Thyroid gland (tissue), 4 donors: Measurements from ENCODE around the gene UBC. TPM values are rescaled to one million over a fixed set of nuclear protein-coding genes. Genes with fewer than 3 reads are reported as not detected.
A peak's percentile ranks its signal among the peaks of the same experiment; 100 is the strongest.

ENCODE experiments used
- DNase-seq, 2 donors: peaks; one replicate each; pipeline ENCODE4 v3.0.0-alpha.2; 2019
- H3K27ac ChIP-seq, 3 donors: fragments of 200-600 bp; sonication (generic); 1 replicate in 2 of 3; 2 replicates in 1 of 3; pipeline ENCODE4 v1.5.1; 2016 to 2019; ENCODE audit warnings: mild to moderate bottlenecking in 1 of 3, moderate library complexity in 1 of 3
- H3K27me3 ChIP-seq: fragments of 200-600 bp; sonication (generic); one replicate; pipeline ENCODE4 v1.5.1; 2019
- H3K36me3 ChIP-seq, 2 donors: fragments of 200-600 bp; sonication (generic); one replicate each; pipeline ENCODE4 v1.5.1; 2016 to 2019
- H3K4me1 ChIP-seq, 2 donors: fragments of 200-600 bp; sonication (generic); one replicate each; pipeline ENCODE4 v1.5.1; 2017 to 2019
- H3K4me3 ChIP-seq, 3 donors: fragments of 200-600 bp; sonication (generic); replicated peaks in 1 of 3; 1 replicate in 2 of 3; 2 replicates in 1 of 3; pipeline ENCODE4 v1.5.1; 2016; ENCODE audit warnings: mild to moderate bottlenecking in 1 of 3
- H3K9me3 ChIP-seq: fragments of 200-600 bp; sonication (generic); one replicate; pipeline ENCODE4 v1.5.1; 2017
- POLR2A ChIP-seq, 2 donors: fragments of 450-650 bp; IDR thresholded peaks; one replicate each; pipeline ENCODE4 v1.6.1; 2017; ENCODE audit warnings: antibody characterized with exemption in 2 of 2, mild to moderate bottlenecking in 2 of 2, moderate library complexity in 1 of 2
- WGBS, 2 donors: methylation state at CpG; one replicate each; pipeline ENCODE4 v1.1.5; 2017; 5-methylcytosine and 5-hydroxymethylcytosine counted together
- intact Hi-C: fragments of 100-400 bp; cut with DNase I; formaldehyde crosslinking; loops from one replicate; pipeline ENCODE4 v1.15.1; 2023
- total RNA-seq, 4 donors: library from RNA; depleted of rRNA; stranded (reverse); fragments of >200 nt; gene quantifications; one replicate each; pipeline ENCODE4 v1.2.3, GENCODE V29; 2016
- TF ChIP-seq, protein P1 (sequence below), 6 experiments: fragments of 200-600 bp in 3 of 6; fragments of 450-650 bp in 3 of 6; sonication (generic) in 3 of 6; IDR thresholded peaks; one replicate each; pipeline ENCODE4 v1.5.1; 2016 to 2019; ENCODE audit warnings: antibody characterized with exemption in 6 of 6, mild to moderate bottlenecking in 2 of 6, inconsistent platforms in 1 of 6, moderate library complexity in 1 of 6

Gene UBC
- total RNA-seq, 4 donors from 2014 or later: 907 to 1,424 (median 1,000) TPM

DNA sequence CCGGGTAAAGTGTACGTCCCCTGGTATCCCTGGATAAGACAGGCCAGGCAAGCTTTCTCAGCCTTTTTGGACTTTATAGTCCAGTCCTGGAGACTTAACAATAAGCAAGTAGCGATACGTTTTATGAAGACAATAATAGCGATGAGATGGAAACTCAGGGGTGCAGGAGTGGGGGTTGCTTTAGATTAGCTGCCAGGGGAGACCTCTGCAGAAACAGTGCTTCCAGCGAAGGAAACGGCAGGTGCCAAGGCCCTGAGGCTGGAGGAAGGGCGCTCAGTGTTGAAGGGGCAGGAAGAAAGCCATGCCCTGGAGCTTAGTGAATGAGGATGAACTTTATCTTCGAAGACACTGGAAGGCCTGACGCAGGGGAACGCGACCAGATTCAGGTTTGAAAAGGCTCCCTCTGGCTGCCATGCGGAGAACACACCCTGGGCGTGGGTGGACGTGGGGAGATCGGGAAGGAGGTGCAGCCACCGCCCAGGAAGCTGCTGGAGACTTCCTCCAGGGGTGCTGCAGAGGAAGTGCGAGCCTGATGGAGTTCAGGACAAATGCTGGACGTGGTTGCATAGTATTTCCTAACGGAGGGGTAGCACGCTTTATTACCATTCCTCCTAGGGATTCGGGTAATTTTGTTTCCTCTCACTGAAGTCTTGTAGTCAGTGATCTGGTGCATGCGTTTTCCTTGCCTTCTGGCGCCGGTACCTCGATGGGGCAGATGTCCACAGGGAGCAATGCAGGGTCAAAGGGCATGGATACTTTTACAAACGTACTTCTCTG is 26.1 kb upstream of the UBC start:
- intact Hi-C loops: no loop called here
- H3K9me3 ChIP-seq: no peaks in the 10 kb centered on the region
- H3K36me3 ChIP-seq: no peaks in the 10 kb centered on the region
- peak overlapping the region in 1 of 3 donors; percentile 33 for H3K4me3 ChIP-seq
- H3K27me3 ChIP-seq: no peaks in the 10 kb centered on the region
- 10 to 11% methylated on average over 26 of the region's 27 CpGs for WGBS, 2 donors
- TF ChIP-seq, protein P1, sequence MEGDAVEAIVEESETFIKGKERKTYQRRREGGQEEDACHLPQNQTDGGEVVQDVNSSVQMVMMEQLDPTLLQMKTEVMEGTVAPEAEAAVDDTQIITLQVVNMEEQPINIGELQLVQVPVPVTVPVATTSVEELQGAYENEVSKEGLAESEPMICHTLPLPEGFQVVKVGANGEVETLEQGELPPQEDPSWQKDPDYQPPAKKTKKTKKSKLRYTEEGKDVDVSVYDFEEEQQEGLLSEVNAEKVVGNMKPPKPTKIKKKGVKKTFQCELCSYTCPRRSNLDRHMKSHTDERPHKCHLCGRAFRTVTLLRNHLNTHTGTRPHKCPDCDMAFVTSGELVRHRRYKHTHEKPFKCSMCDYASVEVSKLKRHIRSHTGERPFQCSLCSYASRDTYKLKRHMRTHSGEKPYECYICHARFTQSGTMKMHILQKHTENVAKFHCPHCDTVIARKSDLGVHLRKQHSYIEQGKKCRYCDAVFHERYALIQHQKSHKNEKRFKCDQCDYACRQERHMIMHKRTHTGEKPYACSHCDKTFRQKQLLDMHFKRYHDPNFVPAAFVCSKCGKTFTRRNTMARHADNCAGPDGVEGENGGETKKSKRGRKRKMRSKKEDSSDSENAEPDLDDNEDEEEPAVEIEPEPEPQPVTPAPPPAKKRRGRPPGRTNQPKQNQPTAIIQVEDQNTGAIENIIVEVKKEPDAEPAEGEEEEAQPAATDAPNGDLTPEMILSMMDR (IDR thresholded peaks at IDR 0.05): peak; percentile 75 to 97 (median 90)
- TF ChIP-seq POLR2A (IDR thresholded peaks at IDR 0.05): peak in 1 of 2 donors; percentile 37
- peak; percentile 86 to 90 for DNase-seq
- peak overlapping the region; percentile 95 to 98 (median 96) for H3K27ac ChIP-seq
- peaks cover 12 to 14% of the 10 kb centered on the region in 2 donors for H3K4me1 ChIP-seq

GRCh38 chr12:124940143-124940392 is 25.6 kb upstream of the UBC start:
- H3K27me3 ChIP-seq: no peaks in the 10 kb centered on the region
- H3K4me1 ChIP-seq: peaks cover 12 to 14% of the 10 kb centered on the region in 2 donors
- no peaks in the 10 kb centered on the region for H3K36me3 ChIP-seq
- H3K9me3 ChIP-seq: no peaks in the 10 kb centered on the region
- TF ChIP-seq, protein P1 (IDR thresholded peaks at IDR 0.05): no peak
- no peak for TF ChIP-seq POLR2A (IDR thresholded peaks at IDR 0.05)
- DNase-seq: no peak
- intact Hi-C loops: no loop called here
- peak overlapping the region; percentile 95 to 98 (median 96) for H3K27ac ChIP-seq
- WGBS, 2 donors: 1 to 5% methylated on average over 8 of the region's 8 CpGs
- peak overlapping the region in 1 of 3 donors; percentile 33 for H3K4me3 ChIP-seq

DNA sequence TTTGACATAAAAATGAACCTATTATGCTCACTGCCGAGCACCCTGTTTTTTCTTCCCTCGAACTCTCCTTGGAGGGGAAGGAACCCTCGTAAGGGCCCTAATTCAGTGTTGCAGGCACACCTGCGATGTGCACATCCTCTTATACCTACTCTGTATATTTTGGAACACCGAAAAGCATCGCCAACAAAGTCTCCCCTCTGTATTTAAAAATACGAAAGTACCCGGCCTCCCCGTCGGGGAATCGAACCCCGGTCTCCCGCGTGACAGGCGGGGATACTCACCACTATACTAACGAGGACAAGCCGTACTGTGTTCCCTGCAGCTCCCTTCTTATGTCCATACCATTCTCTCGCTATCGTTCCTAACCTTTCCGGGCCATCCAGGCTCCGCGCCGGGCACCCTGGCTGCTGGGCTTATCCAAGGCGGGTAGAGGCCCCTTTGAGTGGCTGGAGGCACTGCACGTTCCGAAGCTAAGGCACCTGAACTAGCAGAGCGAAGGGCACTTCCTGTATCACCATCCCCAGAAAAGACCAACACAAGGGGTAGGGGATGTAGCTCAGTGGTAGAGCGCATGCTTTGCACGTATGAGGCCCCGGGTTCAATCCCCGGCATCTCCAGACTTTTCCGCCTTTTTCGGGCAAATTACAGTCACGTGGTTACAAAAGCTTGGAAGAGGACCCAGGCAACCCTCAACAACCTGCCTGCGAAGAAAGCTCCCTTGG is 25.1 kb upstream of the UBC start:
- Histone ChIP-seq H3K9me3 (no peaks in the 10 kb centered on the region), H3K36me3 (no peaks in the 10 kb centered on the region), H3K4me1 (peaks cover 12 to 14% of the 10 kb centered on the region in 2 donors), H3K27ac (peak overlapping the region; percentile 95 to 98 (median 96)), H3K27me3 (no peaks in the 10 kb centered on the region), H3K4me3 (peak overlapping the region in 2 of 3 donors; percentile 33 to 35)
- TF ChIP-seq POLR2A (IDR thresholded peaks at IDR 0.05): peak in 1 of 2 donors; percentile 36
- TF ChIP-seq, protein P1 (IDR thresholded peaks at IDR 0.05): no peak
- intact Hi-C loops: no loop called here
- peak; percentile 91 for DNase-seq
- WGBS, 2 donors: 0 to 1% methylated on average over 32 to 35 of the region's 35 CpGs

DNA sequence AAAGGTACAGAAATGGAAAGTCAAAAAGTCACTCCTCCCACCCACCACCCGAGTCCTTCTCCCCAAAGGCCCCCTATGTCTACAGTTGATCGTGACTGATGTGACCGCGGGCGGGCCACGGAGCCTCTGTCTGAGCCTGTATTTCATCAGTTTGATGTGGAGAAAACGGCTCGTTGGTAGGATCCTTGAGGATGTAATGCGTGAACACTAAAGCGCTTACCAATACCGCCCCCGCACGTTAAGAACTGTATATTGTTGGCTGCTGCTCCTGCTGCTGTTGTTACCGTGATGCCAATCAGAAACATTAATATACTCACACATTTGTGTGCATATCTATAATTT is 24.6 kb upstream of the UBC start:
- Histone ChIP-seq H3K4me3 (peak overlapping the region in 2 of 3 donors; percentile 33 to 35), H3K27me3 (no peaks in the 10 kb centered on the region), H3K4me1 (peaks cover 12 to 14% of the 10 kb centered on the region in 2 donors), H3K9me3 (no peaks in the 10 kb centered on the region), H3K27ac (peak overlapping the region; percentile 95 to 98 (median 96)), H3K36me3 (no peaks in the 10 kb centered on the region)
- TF ChIP-seq, protein P1 (IDR thresholded peaks at IDR 0.05): peak in 4 of 6 experiments; percentile 39 to 51 (median 46)
- TF ChIP-seq POLR2A (IDR thresholded peaks at IDR 0.05): no peak
- DNase-seq: peak; percentile 68
- 1% methylated on average over 14 of the region's 14 CpGs for WGBS, 2 donors
- intact Hi-C loops: no loop called here

GRCh38 chr12:124938587-124938986 is 24.1 kb upstream of the UBC start:
- Histone ChIP-seq H3K27ac (peak overlapping the region; percentile 95 to 98 (median 96)), H3K27me3 (no peaks in the 10 kb centered on the region), H3K36me3 (no peaks in the 10 kb centered on the region), H3K4me3 (peak overlapping the region in 2 of 3 donors; percentile 33 to 35), H3K4me1 (peaks cover 12 to 14% of the 10 kb centered on the region in 2 donors), H3K9me3 (no peaks in the 10 kb centered on the region)
- intact Hi-C loops: no loop called here
- TF ChIP-seq POLR2A (IDR thresholded peaks at IDR 0.05): no peak
- TF ChIP-seq, protein P1 (IDR thresholded peaks at IDR 0.05): no peak
- WGBS, 2 donors: 7 to 14% methylated on average over 6 of the region's 6 CpGs
- peak in 1 of 2 donors; percentile 46 for DNase-seq
